MM.1S (cell line): ENCODE measurements around the gene SLFN12L.

ENCODE experiments used
- DNase-seq: peaks from one replicate; pipeline ENCODE4 v3.0.0-alpha.2; 2015
- H2AFZ ChIP-seq: fragments of 300-600 bp; sonication (generic); 2 replicates; pipeline ENCODE4 v1.6.0; 2016; ENCODE audit warnings: antibody characterized with exemption, low read length
- H3F3A ChIP-seq: fragments of 300-600 bp; sonication (generic); 2 replicates; pipeline ENCODE4 v1.6.1; 2016; ENCODE audit warnings: mild to moderate bottlenecking, antibody characterized with exemption, low read length, moderate library complexity, mixed read lengths; ENCODE audit not compliant: insufficient read depth
- H3K27ac ChIP-seq: fragments of 300-600 bp; sonication (generic); 2 replicates; pipeline ENCODE4 v1.5.1; 2016; ENCODE audit warnings: mild to moderate bottlenecking, low read length
- H3K27me3 ChIP-seq: fragments of 300-600 bp; sonication (generic); replicated peaks from 2 replicates; pipeline ENCODE4 v1.6.0; 2016; ENCODE audit warnings: low read length; ENCODE audit not compliant: insufficient read depth
- H3K36me3 ChIP-seq: fragments of 300-600 bp; sonication (generic); replicated peaks from 2 replicates; pipeline ENCODE4 v1.6.1; 2016; ENCODE audit warnings: mild to moderate bottlenecking, low read length, mixed read lengths; ENCODE audit not compliant: insufficient read depth
- H3K4me1 ChIP-seq: fragments of 300-600 bp; sonication (generic); 2 replicates; pipeline ENCODE4 v1.6.1; 2016; ENCODE audit warnings: low read length, mixed read lengths
- H3K4me2 ChIP-seq: fragments of 300-600 bp; sonication (generic); 2 replicates; pipeline ENCODE4 v1.6.0; 2016; ENCODE audit warnings: low read depth, low read length
- H3K4me3 ChIP-seq: fragments of 300-600 bp; sonication (generic); 2 replicates; pipeline ENCODE4 v1.5.1; 2016; ENCODE audit warnings: low read length, mixed read lengths
- H3K79me2 ChIP-seq: fragments of 300-600 bp; sonication (generic); 2 replicates; pipeline ENCODE4 v1.6.1; 2016; ENCODE audit warnings: mixed run types, low read length, mixed read lengths
- H3K9ac ChIP-seq: fragments of 300-600 bp; sonication (generic); 2 replicates; pipeline ENCODE4 v1.6.1; 2016; ENCODE audit warnings: low read length, mixed read lengths
- H3K9me2 ChIP-seq: fragments of 300-600 bp; sonication (generic); replicated peaks from 2 replicates; pipeline ENCODE4 v1.6.1; 2016; ENCODE audit warnings: mild to moderate bottlenecking, low read length, mixed read lengths; ENCODE audit not compliant: insufficient read depth
- H3K9me3 ChIP-seq: fragments of 300-600 bp; sonication (generic); replicated peaks from 2 replicates; pipeline ENCODE4 v1.6.1; 2016; ENCODE audit warnings: mild to moderate bottlenecking, low read length, mixed read lengths; ENCODE audit not compliant: insufficient read depth
- H4K20me1 ChIP-seq: fragments of 300-600 bp; sonication (generic); 2 replicates; pipeline ENCODE4 v1.6.1; 2016; ENCODE audit warnings: mild to moderate bottlenecking, low read length, moderate library complexity, mixed read lengths; ENCODE audit not compliant: insufficient read depth
- CTCF ChIP-seq: fragments of 300-600 bp; sonication (generic); IDR thresholded peaks from 2 replicates; pipeline ENCODE4 v1.5.1; 2016; ENCODE audit warnings: antibody characterized with exemption, low read length, mixed read lengths
- EZH2 ChIP-seq: fragments of 300-600 bp; sonication (generic); optimal IDR thresholded peaks from 2 replicates; pipeline ENCODE3; 2017; ENCODE audit warnings: low read depth, mild to moderate bottlenecking, antibody characterized with exemption, low read length, mixed read lengths
- EZH2phosphoT487 ChIP-seq: fragments of 300-600 bp; sonication (generic); IDR thresholded peaks from 2 replicates; pipeline ENCODE4 v1.6.1; 2018; ENCODE audit warnings: antibody characterized with exemption, low read length

Gene SLFN12L

DNA sequence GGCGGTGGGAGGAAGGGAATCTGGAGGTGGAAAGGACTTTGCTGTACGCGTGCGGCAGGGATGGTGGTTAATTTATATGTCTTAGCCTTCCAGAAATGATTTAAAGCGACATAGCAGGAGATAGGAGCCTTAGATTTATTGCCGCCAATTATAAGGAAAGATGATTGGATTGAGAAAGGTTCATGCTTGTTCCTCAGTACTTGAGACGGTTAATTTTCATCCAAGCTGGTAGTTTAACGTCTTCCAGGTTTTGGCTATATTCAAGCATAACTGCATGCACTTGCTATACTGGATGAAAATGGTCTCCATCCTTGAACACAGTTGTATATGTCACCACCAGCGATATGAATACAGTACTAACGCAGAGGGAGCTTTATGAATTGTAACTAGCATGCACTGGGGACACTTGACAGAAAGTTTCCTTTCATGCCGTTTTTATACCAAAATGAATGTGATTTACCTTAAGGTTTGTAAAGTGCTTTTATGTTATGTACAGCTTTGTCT, 41.5 kb upstream of the SLFN12L start:
- TF ChIP-seq CTCF: no peak
- TF ChIP-seq EZH2: no peak
- TF ChIP-seq EZH2phosphoT487: no peak
- peaks cover 18% of the 10 kb centered on the region; the same call in 1 of the 2 replicates for H3F3A ChIP-seq
- no peaks in the 10 kb centered on the region for H3K79me2 ChIP-seq
- H3K36me3 ChIP-seq: no peaks in the 10 kb centered on the region
- H3K9me2 ChIP-seq: no peaks in the 10 kb centered on the region
- H4K20me1 ChIP-seq: no peaks in the 10 kb centered on the region
- H3K9ac ChIP-seq: peak overlapping the region; percentile 91
- peak overlapping the region; percentile 94 for H2AFZ ChIP-seq
- peaks cover 13% of the 10 kb centered on the region for H3K4me1 ChIP-seq
- peak overlapping the region; percentile 82; the same call in 1 of the 2 replicates for H3K27ac ChIP-seq
- DNase-seq: peak; percentile 11
- H3K9me3 ChIP-seq: no peaks in the 10 kb centered on the region
- H3K4me3 ChIP-seq: peak overlapping the region; percentile 81
- H3K27me3 ChIP-seq: no peaks in the 10 kb centered on the region
- H3K4me2 ChIP-seq: peak overlapping the region; percentile 83

DNA sequence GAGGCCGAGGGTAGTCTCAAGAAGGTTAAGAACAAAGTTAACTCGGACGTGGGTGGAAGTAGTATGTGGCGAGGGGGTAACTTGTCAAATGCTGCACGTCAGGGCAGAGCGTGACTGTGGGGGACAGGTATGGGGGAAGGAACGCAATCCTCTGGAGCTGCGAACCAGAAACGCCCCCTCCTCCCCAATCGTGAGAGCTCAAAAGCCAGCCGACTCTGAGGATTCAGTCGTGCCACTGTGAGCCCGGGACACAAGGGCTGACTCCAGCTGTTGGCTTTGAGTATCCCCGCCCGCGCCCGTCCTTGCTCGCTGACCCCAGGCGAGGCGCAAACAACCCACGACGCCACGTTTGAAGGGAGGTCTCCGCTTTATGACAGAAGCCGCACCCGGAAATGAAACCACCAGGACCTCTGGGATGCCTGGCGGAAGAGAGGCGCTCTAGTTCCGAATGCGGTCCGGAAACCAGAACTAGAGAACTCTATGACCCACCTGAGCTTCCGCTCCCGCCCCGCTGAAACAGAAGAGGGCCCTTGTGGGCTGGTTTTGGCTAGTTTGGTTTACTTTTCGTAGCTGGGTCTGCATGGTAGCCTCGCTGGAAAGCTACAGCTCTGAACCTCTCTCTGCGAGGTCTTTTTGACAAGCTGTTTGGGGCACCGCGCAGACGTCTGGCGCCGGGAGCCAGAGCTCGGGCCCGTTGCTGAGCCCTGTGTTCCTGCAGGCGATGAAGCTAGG, 40.9 kb upstream of the SLFN12L start, which contains the start of gene PEX12:
TSS of gene PEX12 (minus strand) at position 375 of the 732 bp plus-strand sequence. CDS start 550 bp downstream, outside the sequence.
- Histone ChIP-seq H3F3A (peaks cover 18% of the 10 kb centered on the region; the same call in 1 of the 2 replicates), H3K9ac (peak within 1 kb of the TSS; percentile 91), H3K4me3 (peak within 1 kb of the TSS; percentile 81), H3K27ac (peak within 1 kb of the TSS; percentile 82; the same call in 1 of the 2 replicates), H3K79me2 (no peaks in the 10 kb centered on the region), H3K9me3 (no peaks in the 10 kb centered on the region), H3K4me1 (peaks cover 13% of the 10 kb centered on the region), H3K36me3 (no peaks in the 10 kb centered on the region), H3K4me2 (peak within 1 kb of the TSS; percentile 83), H2AFZ (peak within 1 kb of the TSS; percentile 94), H3K9me2 (no peaks in the 10 kb centered on the region), H4K20me1 (no peaks in the 10 kb centered on the region), H3K27me3 (no peaks in the 10 kb centered on the region)
- peak; percentile 95 for DNase-seq
- TF ChIP-seq EZH2phosphoT487: no peak
- TF ChIP-seq CTCF: no peak
- no peak for TF ChIP-seq EZH2

DNA sequence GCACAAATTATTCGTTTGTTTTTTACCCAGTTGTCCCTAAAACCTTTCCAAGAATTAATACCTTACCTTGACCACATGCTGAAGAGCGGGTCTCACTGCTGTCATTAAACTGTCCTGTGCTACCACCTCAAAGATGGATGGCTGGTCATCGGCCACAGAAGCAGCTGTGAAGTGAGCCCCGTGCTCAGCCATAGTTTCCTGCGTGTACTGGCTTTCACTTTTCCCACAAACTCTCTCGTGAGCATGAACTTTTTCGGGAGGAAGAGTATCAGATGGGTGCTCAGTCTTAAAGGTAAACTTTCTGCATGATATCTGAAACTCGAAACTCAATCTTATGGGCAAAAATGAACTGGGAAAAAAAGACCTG, 40.3 kb upstream of the SLFN12L start:
- Histone ChIP-seq H3K36me3 (no peaks in the 10 kb centered on the region), H3K9me2 (no peaks in the 10 kb centered on the region), H3K4me1 (peaks cover 13% of the 10 kb centered on the region), H3K27ac (peak overlapping the region; percentile 82; the same call in 1 of the 2 replicates), H3F3A (peaks cover 18% of the 10 kb centered on the region; the same call in 1 of the 2 replicates), H3K4me2 (peak overlapping the region; percentile 83), H3K4me3 (peak overlapping the region; percentile 81), H3K79me2 (no peaks in the 10 kb centered on the region), H3K27me3 (no peaks in the 10 kb centered on the region), H4K20me1 (no peaks in the 10 kb centered on the region), H3K9me3 (no peaks in the 10 kb centered on the region), H2AFZ (peak overlapping the region; percentile 94), H3K9ac (peak overlapping the region; percentile 91)
- no peak for DNase-seq
- no peak for TF ChIP-seq CTCF
- TF ChIP-seq EZH2phosphoT487: no peak
- TF ChIP-seq EZH2: no peak
